K562 (cell line): ENCODE results near the gene KIAA0930. TPM values are rescaled to one million over a fixed set of nuclear protein-coding genes. Genes with fewer than 3 reads are reported as not detected.

Source experiments
- ATAC-seq: fragments of 200-7000 bp; cut with Tn5 transposase; 3 replicates; pipeline ENCODE4 v1.9.1; 2020; ENCODE audit warnings: moderate library complexity
- BruUV-seq: library from RNA; stranded (reverse); fragments of 400-500 nt; replicated peaks from 2 replicates; lab custom pipeline; 2021; lab: Mats Ljungman, UMichigan
- CTCF ChIA-PET: fragments of 300-600 bp; formaldehyde crosslinking; extraction: SDS; loops from one replicate; lab custom pipeline; 2021; ENCODE audit warnings: low intra/inter-chr PET ratio; lab: Yijun Ruan, JAX
- POLR2A ChIA-PET: fragments of 300-600, 350-650 bp; sonication (Branson Sonifier 250); formaldehyde crosslinking; extraction: SDS; loops from one replicate; lab custom pipeline; 2021; ENCODE audit warnings: antibody characterized with exemption, inconsistent platforms; lab: Yijun Ruan, JAX
- DNase-seq, 4 experiments: peaks; one replicate each; pipeline versions ENCODE4 v3.0.0 to v3.0.0-alpha.2; 2011 to 2018; ENCODE audit warnings: low spot score in 3 of 4, mixed read lengths in 3 of 4; ENCODE audit errors: extremely low read depth in 1 of 4
- FAIRE-seq: peaks from 2 replicates; lab custom pipeline; 2011; peaks lifted over from hg19 to GRCh38; lab: Jason Lieb, UNC
- H2AFZ ChIP-seq: 2 replicates; pipeline ENCODE4 v1.6.0; 2011; ENCODE audit warnings: low read depth, low read length, control low read depth, inconsistent platforms
- H3K27ac ChIP-seq: fragments of 200-600 bp; 3 replicates; pipeline ENCODE4 v1.8.0; 2011; ENCODE audit warnings: low read depth, mild to moderate bottlenecking, control low read depth, inconsistent platforms, low read length, moderate library complexity, mixed read lengths; ENCODE audit errors: extremely low read depth
- H3K27me3 ChIP-seq, 2 experiments: fragments of 300-600 bp in 1 of 2; 2 replicates in 1 of 2; 3 replicates in 1 of 2; pipeline versions ENCODE4 v1.6.0 to v1.8.0; 2011; ENCODE audit warnings: inconsistent platforms in 2 of 2, low read length in 2 of 2, mild to moderate bottlenecking in 1 of 2, mixed read lengths in 1 of 2, moderate library complexity in 1 of 2; ENCODE audit not compliant: control insufficient read depth in 2 of 2, insufficient read depth in 2 of 2
- H3K36me3 ChIP-seq: fragments of 300-600 bp; 3 replicates; pipeline ENCODE4 v1.8.0; 2011; ENCODE audit warnings: mild to moderate bottlenecking, low read length, inconsistent platforms; ENCODE audit not compliant: control insufficient read depth, insufficient read depth
- H3K4me1 ChIP-seq, 2 experiments: fragments of 200-600 bp in 1 of 2; replicated peaks in 1 of 2; 2 replicates in 1 of 2; 3 replicates in 1 of 2; pipeline versions ENCODE4 v1.5.1 to v1.8.0; 2011; ENCODE audit warnings: inconsistent platforms in 2 of 2, low read length in 2 of 2, mild to moderate bottlenecking in 1 of 2, mixed read lengths in 1 of 2, moderate library complexity in 1 of 2; ENCODE audit not compliant: control insufficient read depth in 2 of 2, insufficient read depth in 2 of 2
- H3K4me2 ChIP-seq: 2 replicates; pipeline ENCODE4 v1.6.1; 2011; ENCODE audit warnings: low read length, control low read depth, inconsistent platforms, mixed read lengths; ENCODE audit not compliant: insufficient read depth
- H3K4me3 ChIP-seq: fragments of 200-600 bp; sonication (generic), shearing (Covaris generic); 2 replicates; pipeline ENCODE4 v1.5.1; 2016; ENCODE audit warnings: control low read depth, inconsistent platforms
- H3K79me2 ChIP-seq: fragments of 200-600 bp; 3 replicates; pipeline ENCODE4 v1.8.0; 2011; ENCODE audit warnings: low read length, inconsistent platforms; ENCODE audit not compliant: control insufficient read depth, insufficient read depth
- H3K9ac ChIP-seq, 2 experiments: 2 replicates each; pipeline versions ENCODE4 v1.6.0 to v1.6.1; 2011; ENCODE audit warnings: low read depth in 2 of 2, low read length in 2 of 2, control low read depth in 1 of 2, inconsistent platforms in 1 of 2, mild to moderate bottlenecking in 1 of 2, mixed read lengths in 1 of 2; ENCODE audit not compliant: insufficient read depth in 1 of 2
- H3K9me1 ChIP-seq: one replicate; pipeline ENCODE4 v1.6.0; 2011; ENCODE audit warnings: inconsistent platforms, mild to moderate bottlenecking, low read length, moderate library complexity; ENCODE audit not compliant: control insufficient read depth, insufficient read depth
- H3K9me3 ChIP-seq: replicated peaks from 2 replicates; pipeline ENCODE4 v1.5.1; 2011; ENCODE audit warnings: low read depth, low read length, inconsistent platforms; ENCODE audit not compliant: control insufficient read depth, insufficient read depth
- H4K20me1 ChIP-seq: replicated peaks from 2 replicates; pipeline ENCODE4 v1.6.1; 2011; ENCODE audit warnings: low read length, inconsistent platforms, mixed read lengths; ENCODE audit not compliant: control insufficient read depth, insufficient read depth
- BDP1 ChIP-seq: IDR thresholded peaks from 3 replicates; pipeline ENCODE4 v1.6.1; 2011; ENCODE audit not compliant: insufficient read length, insufficient read depth
- CREB1 ChIP-seq, 2 experiments: sonication (generic) in 1 of 2; formaldehyde crosslinking in 1 of 2; IDR thresholded peaks; 2 replicates each; pipeline versions ENCODE4 v1.6.1 to v1.8.0; 2012 to 2022; ENCODE audit warnings: inconsistent platforms in 1 of 2, mild to moderate bottlenecking in 1 of 2, missing genetic modification reagents in 1 of 2, moderate library complexity in 1 of 2
- DIDO1 ChIP-seq: fragments of 450-650 bp; IDR thresholded peaks from 2 replicates; pipeline ENCODE4 v1.6.1; 2016; ENCODE audit warnings: low read depth, missing biosample characterization, missing genetic modification characterization
- HNRNPLL ChIP-seq: fragments of 200-400 bp; formaldehyde crosslinking; IDR thresholded peaks from 2 replicates; pipeline ENCODE4 v1.6.1; 2017; ENCODE audit warnings: low read length, low read depth, mild to moderate bottlenecking; ENCODE audit not compliant: poor library complexity, severe bottlenecking
- MCM2 ChIP-seq: fragments of 450-650 bp; IDR thresholded peaks from 2 replicates; pipeline ENCODE4 v1.6.1; 2017; ENCODE audit warnings: low read depth, mild to moderate bottlenecking
- PCBP1 ChIP-seq: fragments of 200-400 bp; formaldehyde crosslinking; IDR thresholded peaks from 2 replicates; pipeline ENCODE4 v1.6.1; 2018; ENCODE audit warnings: mild to moderate bottlenecking, low read depth, low read length; ENCODE audit not compliant: poor library complexity, severe bottlenecking
- TAF7 ChIP-seq: fragments of 450-650 bp; IDR thresholded peaks from 2 replicates; pipeline ENCODE4 v1.6.1; 2016; ENCODE audit warnings: missing genetic modification characterization, missing compliant biosample characterization
- WGBS: fragments of 100-300 bp; shearing (Covaris generic); methylation state at CpG from one replicate; pipeline ENCODE4 v1.1.6; 2016; ENCODE audit warnings: low coverage, mixed read lengths; ENCODE audit not compliant: insufficient coverage; ENCODE audit errors: missing lambda C conversion rate; 5-methylcytosine and 5-hydroxymethylcytosine counted together
- in situ Hi-C: fragments of 300-500 bp; cut with MboI; formaldehyde crosslinking; loops from 4 replicates; pipeline ENCODE4 v1.15.0; 2018; ENCODE audit warnings: inconsistent platforms, mixed read lengths
- intact Hi-C: fragments of 100-400 bp; cut with micrococcal nuclease; formaldehyde crosslinking; loops from 2 replicates; pipeline ENCODE4 v1.14.2; 2022
- polyA plus RNA-seq, 8 experiments: library from polyadenylated mRNA; depleted of rRNA in 4 of 8; stranded (reverse) in 5 of 8; unstranded in 3 of 8; fragments of >200 nt; fragmentation: Nextera tagmentation in 2 of 8; fragmentation: Illumina TruSeq in 1 of 8; extraction: Ambion mirVana in 2 of 8; extraction: Trizol in 1 of 8; gene quantifications; 2 replicates each; pipeline versions ENCODE4 v1.2.1 to v1.2.3, GENCODE V29; 2011 to 2014; ENCODE audit warnings: inconsistent platforms in 1 of 8, missing spikeins in 1 of 8
- total RNA-seq, 7 experiments: library from RNA; depleted of rRNA in 6 of 7; stranded (reverse); fragments of >200 nt in 6 of 7; fragmentation: Illumina TruSeq in 2 of 7; extraction: Trizol in 2 of 7; gene quantifications; 2 replicates each; pipeline versions ENCODE4 v1.2.1 to v1.2.3, GENCODE V29; 2011 to 2021; ENCODE audit warnings: low replicate concordance in 1 of 7
- TF ChIP-seq, protein P1 (sequence below): IDR thresholded peaks from 2 replicates; pipeline ENCODE4 v1.6.1; 2011; ENCODE audit warnings: borderline replicate concordance, low read depth, mild to moderate bottlenecking, moderate library complexity, low read length; ENCODE audit not compliant: insufficient read depth, poor library complexity, severe bottlenecking
- TF ChIP-seq, protein P2 (sequence below): fragments of 250-450 bp; sonication (Bioruptor Pico); IDR thresholded peaks from 2 replicates; pipeline ENCODE4 v1.4.0; 2020; ENCODE audit warnings: mild to moderate bottlenecking, moderate library complexity, borderline replicate concordance

Gene KIAA0930
- total and polyA plus RNA-seq, 9 of the 15 experiments (the other 6 are each of a cell fraction or from before 2014, with no cell fraction given), result 0.24 to 12.1 (median 6.4) TPM

DNA sequence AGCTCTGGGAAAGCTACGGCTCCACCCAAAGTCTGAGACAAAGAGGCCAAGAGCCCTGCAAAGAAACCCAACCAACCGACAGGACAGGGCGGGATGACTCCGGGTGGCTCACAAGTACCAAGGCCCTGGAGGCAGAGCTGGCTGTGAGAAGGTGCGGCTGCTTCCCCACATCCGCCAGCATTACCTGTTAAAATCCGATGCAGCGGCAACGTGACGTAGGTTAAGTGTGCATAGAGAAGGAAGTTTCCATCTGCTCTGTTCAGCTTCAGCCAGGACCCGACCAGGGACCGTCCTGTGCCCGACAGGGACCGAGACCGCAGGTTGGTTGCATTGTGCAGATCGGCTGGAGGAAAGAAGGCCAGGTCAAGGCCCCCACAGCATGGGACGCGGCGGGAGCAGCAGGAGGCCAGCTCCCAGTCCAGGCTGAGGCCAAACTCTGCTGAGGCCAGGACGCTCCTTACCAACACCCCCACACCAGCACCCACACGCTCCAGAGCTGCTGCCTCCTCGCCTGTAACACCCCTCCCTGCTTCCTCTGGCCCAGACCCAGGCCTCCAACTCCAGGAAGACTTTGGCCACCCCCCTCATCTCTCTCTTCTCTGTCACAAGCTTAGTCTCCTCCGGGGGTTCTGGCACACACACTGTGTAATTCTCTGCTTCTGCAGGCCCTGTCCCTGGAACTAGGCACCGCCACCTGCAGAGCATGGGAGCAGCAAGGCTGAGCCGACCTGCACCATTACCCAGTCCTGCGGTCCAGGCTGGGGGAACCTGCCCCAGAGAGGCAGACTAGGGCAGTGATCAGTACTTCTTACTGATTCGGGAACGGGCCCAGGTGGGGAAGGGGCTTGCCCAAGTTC, 42.9 kb downstream of the KIAA0930 start (continued):
- TF ChIP-seq, protein P1, sequence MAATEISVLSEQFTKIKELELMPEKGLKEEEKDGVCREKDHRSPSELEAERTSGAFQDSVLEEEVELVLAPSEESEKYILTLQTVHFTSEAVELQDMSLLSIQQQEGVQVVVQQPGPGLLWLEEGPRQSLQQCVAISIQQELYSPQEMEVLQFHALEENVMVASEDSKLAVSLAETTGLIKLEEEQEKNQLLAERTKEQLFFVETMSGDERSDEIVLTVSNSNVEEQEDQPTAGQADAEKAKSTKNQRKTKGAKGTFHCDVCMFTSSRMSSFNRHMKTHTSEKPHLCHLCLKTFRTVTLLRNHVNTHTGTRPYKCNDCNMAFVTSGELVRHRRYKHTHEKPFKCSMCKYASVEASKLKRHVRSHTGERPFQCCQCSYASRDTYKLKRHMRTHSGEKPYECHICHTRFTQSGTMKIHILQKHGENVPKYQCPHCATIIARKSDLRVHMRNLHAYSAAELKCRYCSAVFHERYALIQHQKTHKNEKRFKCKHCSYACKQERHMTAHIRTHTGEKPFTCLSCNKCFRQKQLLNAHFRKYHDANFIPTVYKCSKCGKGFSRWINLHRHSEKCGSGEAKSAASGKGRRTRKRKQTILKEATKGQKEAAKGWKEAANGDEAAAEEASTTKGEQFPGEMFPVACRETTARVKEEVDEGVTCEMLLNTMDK, result no peak

DNA sequence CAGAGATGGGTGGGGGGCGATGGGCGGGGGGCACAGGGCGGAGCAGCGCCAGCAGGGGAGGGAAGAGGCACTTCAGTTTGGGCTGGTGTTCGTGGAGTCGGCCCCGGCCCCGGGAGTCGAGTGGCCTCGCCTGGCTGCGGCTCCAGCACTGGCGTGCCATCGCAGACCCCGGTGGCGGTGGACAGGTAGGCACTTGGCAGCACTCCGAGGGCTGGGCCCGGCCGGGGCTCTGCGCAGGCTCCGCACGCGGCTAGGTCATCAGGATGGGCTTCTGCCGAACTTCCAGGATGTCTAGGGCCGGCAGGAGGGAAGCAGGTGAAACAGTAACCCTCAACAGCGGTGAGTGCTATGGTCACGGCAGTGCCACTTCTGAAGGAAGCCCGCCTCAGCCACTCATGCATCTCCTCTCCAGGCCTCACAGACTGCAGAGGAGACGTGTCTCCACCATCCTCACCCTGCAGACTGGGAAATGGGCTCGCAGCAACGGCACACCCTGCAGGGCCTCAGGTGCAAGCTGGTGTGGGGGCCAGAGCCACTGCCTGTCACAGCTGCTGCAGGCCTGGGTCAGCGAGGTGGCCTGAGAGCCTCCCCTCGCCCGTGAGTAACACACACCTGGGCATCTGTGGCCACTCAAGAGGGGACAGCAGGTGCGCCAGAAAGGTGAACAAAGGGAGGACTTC, 43.6 kb downstream of the KIAA0930 start:
- H4K20me1 ChIP-seq, result no peaks in the 10 kb centered on the region; the same call in 1 of the 2 replicates
- FAIRE-seq, result no peak
- H3K4me2 ChIP-seq, result no peak overlapping the region
- peaks cover 6% of the 10 kb centered on the region for H3K9me1 ChIP-seq
- in situ Hi-C loops (loop anchor here (10.0 kb wide), 2 partner anchors 82 to 1508 kb away; no protein-coding TSS in a partner anchor), intact Hi-C loops (no loop called here)
- peaks cover 13 to 37% of the 10 kb centered on the region in 2 experiments; a peak in 4 of 5 replicates for H3K4me1 ChIP-seq
- H3K27ac ChIP-seq, result no peak overlapping the region
- no peaks in the 10 kb centered on the region for H3K79me2 ChIP-seq
- no peak for DNase-seq
- H3K4me3 ChIP-seq, result no peak overlapping the region
- H3K27me3 ChIP-seq, result no peaks in the 10 kb centered on the region
- ATAC-seq, result no peak
- no TSS peak for BruUV-seq
- POLR2A ChIA-PET, result interaction anchor here (0.8 kb wide), 1 partner anchor 33 kb away, joined by 3 read pairs; the partner anchor contains the start of gene NUP50
- H2AFZ ChIP-seq, result no peak overlapping the region
- no peaks in the 10 kb centered on the region for H3K36me3 ChIP-seq
- 83% methylated on average over 8 of the region's 34 CpGs for WGBS
- no peak overlapping the region for H3K9ac ChIP-seq
- CTCF ChIA-PET, result no interaction called here
- no peaks in the 10 kb centered on the region for H3K9me3 ChIP-seq
- TF ChIP-seq DIDO1 (tag), result no peak
- no peak for TF ChIP-seq HNRNPLL
- TF ChIP-seq TAF7 (tag), result no peak
- TF ChIP-seq, protein P2, sequence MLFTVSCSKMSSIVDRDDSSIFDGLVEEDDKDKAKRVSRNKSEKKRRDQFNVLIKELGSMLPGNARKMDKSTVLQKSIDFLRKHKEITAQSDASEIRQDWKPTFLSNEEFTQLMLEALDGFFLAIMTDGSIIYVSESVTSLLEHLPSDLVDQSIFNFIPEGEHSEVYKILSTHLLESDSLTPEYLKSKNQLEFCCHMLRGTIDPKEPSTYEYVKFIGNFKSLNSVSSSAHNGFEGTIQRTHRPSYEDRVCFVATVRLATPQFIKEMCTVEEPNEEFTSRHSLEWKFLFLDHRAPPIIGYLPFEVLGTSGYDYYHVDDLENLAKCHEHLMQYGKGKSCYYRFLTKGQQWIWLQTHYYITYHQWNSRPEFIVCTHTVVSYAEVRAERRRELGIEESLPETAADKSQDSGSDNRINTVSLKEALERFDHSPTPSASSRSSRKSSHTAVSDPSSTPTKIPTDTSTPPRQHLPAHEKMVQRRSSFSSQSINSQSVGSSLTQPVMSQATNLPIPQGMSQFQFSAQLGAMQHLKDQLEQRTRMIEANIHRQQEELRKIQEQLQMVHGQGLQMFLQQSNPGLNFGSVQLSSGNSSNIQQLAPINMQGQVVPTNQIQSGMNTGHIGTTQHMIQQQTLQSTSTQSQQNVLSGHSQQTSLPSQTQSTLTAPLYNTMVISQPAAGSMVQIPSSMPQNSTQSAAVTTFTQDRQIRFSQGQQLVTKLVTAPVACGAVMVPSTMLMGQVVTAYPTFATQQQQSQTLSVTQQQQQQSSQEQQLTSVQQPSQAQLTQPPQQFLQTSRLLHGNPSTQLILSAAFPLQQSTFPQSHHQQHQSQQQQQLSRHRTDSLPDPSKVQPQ (CRISPR knock-in tag), result no peak
- no peak for TF ChIP-seq BDP1
- no peak for TF ChIP-seq MCM2
- TF ChIP-seq CREB1 (IDR thresholded peaks at IDR 0.05), result no peak
- TF ChIP-seq CREB1 (CRISPR knock-in tag; IDR thresholded peaks at IDR 0.05), result no peak
- TF ChIP-seq PCBP1, result no peak
